Fibroblast of gingiva (primary cell): ENCODE results near the gene SMAD6.

Experiments used
- DNase-seq: peaks from one replicate; pipeline ENCODE4 v3.0.0-alpha.2; 2011; ENCODE audit warnings: low read depth

SMAD6 gene

GRCh38 chr15:66777054-66777453 is 75.0 kb downstream of the SMAD6 start:
- no peak for DNase-seq

GRCh38 chr15:66777596-66778313 is 75.7 kb downstream of the SMAD6 start:
- no peak for DNase-seq

GRCh38 chr15:66778314-66778665 is 76.3 kb downstream of the SMAD6 start:
- no peak for DNase-seq

- DNase-seq = no peak
Measured at GRCh38 chr15:66778716-66779115, 76.7 kb downstream of the SMAD6 start.

GRCh38 chr15:66779331-66780009 is 77.4 kb downstream of the SMAD6 start:
- no peak for DNase-seq

GRCh38 chr15:66780172-66780972 is 78.3 kb downstream of the SMAD6 start:
- DNase-seq = peak; percentile 52

- DNase-seq = no peak
Measured at GRCh38 chr15:66780973-66781718, 79.1 kb downstream of the SMAD6 start.

GRCh38 chr15:66782785-66783184 is 80.7 kb downstream of the SMAD6 start:
- no peak for DNase-seq

GRCh38 chr15:66783314-66783713 is 81.3 kb downstream of the SMAD6 start:
- no peak for DNase-seq

- DNase-seq = no peak
Measured at GRCh38 chr15:66783725-66784124, 81.7 kb downstream of the SMAD6 start.

- no peak for DNase-seq
Measured at GRCh38 chr15:66784174-66784573, 82.1 kb downstream of the SMAD6 start.

- DNase-seq = no peak
Measured at GRCh38 chr15:66785637-66786036, 83.6 kb downstream of the SMAD6 start.

GRCh38 chr15:66786222-66786621 is 84.2 kb downstream of the SMAD6 start:
- DNase-seq = no peak

GRCh38 chr15:66786708-66787488 is 84.9 kb downstream of the SMAD6 start:
- DNase-seq = no peak

GRCh38 chr15:66787489-66787871 is 85.4 kb downstream of the SMAD6 start:
- DNase-seq = no peak

- no peak for DNase-seq
Measured at GRCh38 chr15:66788024-66788423, 86.0 kb downstream of the SMAD6 start.

- peak; percentile 79 for DNase-seq
Measured at GRCh38 chr15:66789029-66790025, 87.3 kb downstream of the SMAD6 start.

- DNase-seq = no peak
Measured at GRCh38 chr15:66795851-66796250, 93.8 kb downstream of the SMAD6 start.

- no peak for DNase-seq
Measured at GRCh38 chr15:66796343-66796742, 94.3 kb downstream of the SMAD6 start.

- DNase-seq = no peak
Measured at GRCh38 chr15:66797921-66798320, 95.9 kb downstream of the SMAD6 start.
